MM.1S (cell line): ENCODE measurements around the gene PODNL1.

ENCODE experiments used
- DNase-seq: peaks from one replicate; pipeline ENCODE4 v3.0.0-alpha.2; 2015
- H2AFZ ChIP-seq: fragments of 300-600 bp; sonication (generic); 2 replicates; pipeline ENCODE4 v1.6.0; 2016; ENCODE audit warnings: antibody characterized with exemption, low read length
- H3F3A ChIP-seq: fragments of 300-600 bp; sonication (generic); 2 replicates; pipeline ENCODE4 v1.6.1; 2016; ENCODE audit warnings: mild to moderate bottlenecking, antibody characterized with exemption, low read length, moderate library complexity, mixed read lengths; ENCODE audit not compliant: insufficient read depth
- H3K27ac ChIP-seq: fragments of 300-600 bp; sonication (generic); 2 replicates; pipeline ENCODE4 v1.5.1; 2016; ENCODE audit warnings: mild to moderate bottlenecking, low read length
- H3K27me3 ChIP-seq: fragments of 300-600 bp; sonication (generic); replicated peaks from 2 replicates; pipeline ENCODE4 v1.6.0; 2016; ENCODE audit warnings: low read length; ENCODE audit not compliant: insufficient read depth
- H3K36me3 ChIP-seq: fragments of 300-600 bp; sonication (generic); replicated peaks from 2 replicates; pipeline ENCODE4 v1.6.1; 2016; ENCODE audit warnings: mild to moderate bottlenecking, low read length, mixed read lengths; ENCODE audit not compliant: insufficient read depth
- H3K4me1 ChIP-seq: fragments of 300-600 bp; sonication (generic); 2 replicates; pipeline ENCODE4 v1.6.1; 2016; ENCODE audit warnings: low read length, mixed read lengths
- H3K4me2 ChIP-seq: fragments of 300-600 bp; sonication (generic); 2 replicates; pipeline ENCODE4 v1.6.0; 2016; ENCODE audit warnings: low read depth, low read length
- H3K4me3 ChIP-seq: fragments of 300-600 bp; sonication (generic); 2 replicates; pipeline ENCODE4 v1.5.1; 2016; ENCODE audit warnings: low read length, mixed read lengths
- H3K79me2 ChIP-seq: fragments of 300-600 bp; sonication (generic); 2 replicates; pipeline ENCODE4 v1.6.1; 2016; ENCODE audit warnings: mixed run types, low read length, mixed read lengths
- H3K9ac ChIP-seq: fragments of 300-600 bp; sonication (generic); 2 replicates; pipeline ENCODE4 v1.6.1; 2016; ENCODE audit warnings: low read length, mixed read lengths
- H3K9me2 ChIP-seq: fragments of 300-600 bp; sonication (generic); replicated peaks from 2 replicates; pipeline ENCODE4 v1.6.1; 2016; ENCODE audit warnings: mild to moderate bottlenecking, low read length, mixed read lengths; ENCODE audit not compliant: insufficient read depth
- H3K9me3 ChIP-seq: fragments of 300-600 bp; sonication (generic); replicated peaks from 2 replicates; pipeline ENCODE4 v1.6.1; 2016; ENCODE audit warnings: mild to moderate bottlenecking, low read length, mixed read lengths; ENCODE audit not compliant: insufficient read depth
- H4K20me1 ChIP-seq: fragments of 300-600 bp; sonication (generic); 2 replicates; pipeline ENCODE4 v1.6.1; 2016; ENCODE audit warnings: mild to moderate bottlenecking, low read length, moderate library complexity, mixed read lengths; ENCODE audit not compliant: insufficient read depth
- EZH2 ChIP-seq: fragments of 300-600 bp; sonication (generic); optimal IDR thresholded peaks from 2 replicates; pipeline ENCODE3; 2017; ENCODE audit warnings: low read depth, mild to moderate bottlenecking, antibody characterized with exemption, low read length, mixed read lengths
- EZH2phosphoT487 ChIP-seq: fragments of 300-600 bp; sonication (generic); IDR thresholded peaks from 2 replicates; pipeline ENCODE4 v1.6.1; 2018; ENCODE audit warnings: antibody characterized with exemption, low read length
- TF ChIP-seq, protein P1 (sequence below): fragments of 300-600 bp; sonication (generic); IDR thresholded peaks from 2 replicates; pipeline ENCODE4 v1.5.1; 2016; ENCODE audit warnings: antibody characterized with exemption, low read length, mixed read lengths

The PODNL1 gene

DNA sequence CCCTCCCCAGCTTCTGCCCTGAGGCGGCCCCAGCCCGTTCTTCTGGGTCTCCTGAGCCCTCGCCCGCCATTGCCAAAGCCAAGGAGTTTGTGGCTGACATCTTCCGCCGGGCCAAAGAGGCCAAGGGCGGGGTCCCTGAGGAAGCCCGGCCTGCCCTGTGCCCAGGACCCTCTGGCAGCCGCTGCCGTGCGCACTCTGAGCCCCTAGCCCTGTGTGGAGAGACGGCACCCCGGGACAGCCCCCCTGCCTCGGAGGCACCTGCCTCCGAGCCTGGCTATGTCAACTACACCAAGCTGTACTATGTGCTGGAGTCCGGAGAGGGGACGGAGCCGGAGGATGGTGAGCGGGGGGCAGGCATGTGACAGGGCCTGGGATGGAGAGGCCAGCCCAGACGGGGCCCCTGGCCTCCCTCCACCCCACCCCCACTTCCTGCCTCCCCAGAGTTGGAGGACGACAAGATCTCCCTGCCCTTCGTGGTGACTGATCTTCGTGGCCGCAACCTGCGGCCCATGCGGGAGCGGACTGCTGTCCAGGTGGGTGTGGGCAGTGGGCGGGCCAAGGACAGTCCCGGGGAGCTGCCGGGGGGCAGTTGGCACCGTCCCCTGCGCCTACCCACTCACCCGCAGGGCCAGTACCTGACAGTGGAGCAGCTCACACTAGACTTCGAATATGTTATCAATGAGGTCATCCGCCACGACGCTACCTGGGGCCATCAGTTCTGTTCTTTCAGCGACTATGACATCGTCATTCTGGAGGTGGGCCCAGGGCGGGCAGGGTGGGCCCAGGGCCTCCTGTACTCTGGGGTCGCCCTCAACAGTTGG is 21.1 kb upstream of the PODNL1 start:
- TF ChIP-seq EZH2phosphoT487: no peak
- H2AFZ ChIP-seq: no peak overlapping the region
- H3K9me2 ChIP-seq: no peaks in the 10 kb centered on the region
- no peaks in the 10 kb centered on the region for H3K4me1 ChIP-seq
- H3K9ac ChIP-seq: no peak overlapping the region
- no peaks in the 10 kb centered on the region for H3K9me3 ChIP-seq
- no peaks in the 10 kb centered on the region for H3F3A ChIP-seq
- H3K79me2 ChIP-seq: peaks cover 3% of the 10 kb centered on the region
- H4K20me1 ChIP-seq: no peaks in the 10 kb centered on the region
- H3K27ac ChIP-seq: no peak overlapping the region
- no peaks in the 10 kb centered on the region for H3K36me3 ChIP-seq
- H3K4me2 ChIP-seq: no peak overlapping the region
- DNase-seq: no peak
- H3K4me3 ChIP-seq: no peak overlapping the region
- no peaks in the 10 kb centered on the region for H3K27me3 ChIP-seq

DNA sequence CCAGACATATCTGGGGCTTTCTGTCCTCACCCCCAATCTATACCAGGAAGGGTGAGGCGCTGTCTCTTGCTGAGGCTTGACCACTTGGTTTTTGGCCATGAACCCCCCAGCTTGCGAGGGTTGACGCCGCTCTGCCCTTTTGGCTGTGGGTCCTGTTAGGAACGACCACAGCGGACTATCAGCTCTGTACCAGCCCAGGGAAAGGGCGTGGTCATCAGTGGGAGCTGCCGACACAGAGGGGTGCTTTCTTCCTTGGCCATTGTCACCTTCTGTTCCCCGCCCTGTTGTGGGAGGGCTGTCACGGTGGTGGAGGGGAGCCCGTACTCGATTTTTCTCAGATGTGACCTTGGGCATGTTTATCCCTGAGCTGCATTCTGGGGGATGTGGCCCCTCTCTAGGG is 19.8 kb upstream of the PODNL1 start:
- Histone ChIP-seq H4K20me1 (no peaks in the 10 kb centered on the region), H3K4me2 (no peak overlapping the region), H3K79me2 (peaks cover 16% of the 10 kb centered on the region), H3K27ac (no peak overlapping the region), H3K4me3 (no peak overlapping the region), H3K9me3 (no peaks in the 10 kb centered on the region), H3K27me3 (no peaks in the 10 kb centered on the region), H3K4me1 (peaks cover 7% of the 10 kb centered on the region), H3K9me2 (no peaks in the 10 kb centered on the region), H3K36me3 (no peaks in the 10 kb centered on the region), H2AFZ (no peak overlapping the region), H3F3A (no peaks in the 10 kb centered on the region), H3K9ac (no peak overlapping the region)
- DNase-seq: no peak
- TF ChIP-seq, protein P1, sequence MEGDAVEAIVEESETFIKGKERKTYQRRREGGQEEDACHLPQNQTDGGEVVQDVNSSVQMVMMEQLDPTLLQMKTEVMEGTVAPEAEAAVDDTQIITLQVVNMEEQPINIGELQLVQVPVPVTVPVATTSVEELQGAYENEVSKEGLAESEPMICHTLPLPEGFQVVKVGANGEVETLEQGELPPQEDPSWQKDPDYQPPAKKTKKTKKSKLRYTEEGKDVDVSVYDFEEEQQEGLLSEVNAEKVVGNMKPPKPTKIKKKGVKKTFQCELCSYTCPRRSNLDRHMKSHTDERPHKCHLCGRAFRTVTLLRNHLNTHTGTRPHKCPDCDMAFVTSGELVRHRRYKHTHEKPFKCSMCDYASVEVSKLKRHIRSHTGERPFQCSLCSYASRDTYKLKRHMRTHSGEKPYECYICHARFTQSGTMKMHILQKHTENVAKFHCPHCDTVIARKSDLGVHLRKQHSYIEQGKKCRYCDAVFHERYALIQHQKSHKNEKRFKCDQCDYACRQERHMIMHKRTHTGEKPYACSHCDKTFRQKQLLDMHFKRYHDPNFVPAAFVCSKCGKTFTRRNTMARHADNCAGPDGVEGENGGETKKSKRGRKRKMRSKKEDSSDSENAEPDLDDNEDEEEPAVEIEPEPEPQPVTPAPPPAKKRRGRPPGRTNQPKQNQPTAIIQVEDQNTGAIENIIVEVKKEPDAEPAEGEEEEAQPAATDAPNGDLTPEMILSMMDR: no peak
- no peak for TF ChIP-seq EZH2
- TF ChIP-seq EZH2phosphoT487: no peak

DNA sequence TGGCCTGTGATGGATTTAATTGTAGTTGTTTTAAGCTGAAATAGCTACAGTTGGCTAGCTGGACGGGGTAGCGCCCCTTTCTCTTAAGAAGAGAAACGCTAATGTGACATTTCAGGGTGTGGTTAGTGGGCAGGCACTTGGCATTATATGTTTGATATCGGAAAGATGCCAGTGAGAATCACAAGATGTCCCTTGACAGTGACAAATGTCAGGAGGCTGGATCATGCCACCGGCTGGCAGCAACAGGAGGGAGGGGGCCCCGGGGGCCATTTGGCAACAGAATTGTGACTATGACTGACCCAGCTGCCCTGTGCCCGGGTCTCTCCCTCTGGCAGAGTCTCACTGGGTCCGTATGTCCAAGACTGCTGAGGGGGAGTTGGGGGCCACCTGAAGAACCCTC is 18.8 kb upstream of the PODNL1 start:
- Histone ChIP-seq H4K20me1 (no peaks in the 10 kb centered on the region), H3K9me2 (no peaks in the 10 kb centered on the region)

More for the DNA sequence above, 18.8 kb upstream of the PODNL1 start:
- H3K27ac ChIP-seq: no peak overlapping the region
- DNase-seq: no peak
- H3K4me2 ChIP-seq: no peak overlapping the region
- H3K36me3 ChIP-seq: no peaks in the 10 kb centered on the region
- H3F3A ChIP-seq: no peaks in the 10 kb centered on the region
- H3K4me1 ChIP-seq: peaks cover 7% of the 10 kb centered on the region
- H3K9me3 ChIP-seq: no peaks in the 10 kb centered on the region
- no peaks in the 10 kb centered on the region for H3K27me3 ChIP-seq
- H3K79me2 ChIP-seq: peaks cover 21% of the 10 kb centered on the region
- no peak overlapping the region for H3K4me3 ChIP-seq
- TF ChIP-seq EZH2: no peak
- TF ChIP-seq, protein P1: no peak
- no peak for TF ChIP-seq EZH2phosphoT487
- no peak overlapping the region for H2AFZ ChIP-seq
- no peak overlapping the region for H3K9ac ChIP-seq
